Esophagus muscularis mucosa (tissue), 4 donors: ENCODE results near the gene KBTBD4. TPM values are rescaled to one million over a fixed set of nuclear protein-coding genes. Genes with fewer than 3 reads are reported as not detected.
A peak's percentile ranks its signal among the peaks of the same experiment; 100 is the strongest.
"Not testable (repeated sequence)": the region's sequence is repeated elsewhere in the genome, so short reads cannot be mapped to it uniquely, and the experiment has no call there.

Experiments
- DNase-seq: peaks from one replicate; pipeline ENCODE4 v3.0.0-alpha.2; 2017; ENCODE audit errors: extremely low spot score
- H3K27ac ChIP-seq, 4 donors: fragments of 200-600 bp; sonication (generic); replicated peaks in 1 of 4; 1 replicate in 3 of 4; 2 replicates in 1 of 4; pipeline ENCODE4 v1.5.1; 2016 to 2019; ENCODE audit warnings: mild to moderate bottlenecking in 1 of 4
- H3K27me3 ChIP-seq, 4 donors: fragments of 200-600 bp; sonication (generic); one replicate each; pipeline versions ENCODE4 v1.5.1 to v1.6.0; 2016 to 2019
- H3K36me3 ChIP-seq, 4 donors: fragments of 200-600 bp; sonication (generic); one replicate each; pipeline ENCODE4 v1.5.1; 2016 to 2019
- H3K4me1 ChIP-seq, 4 donors: fragments of 200-600 bp; sonication (generic); one replicate each; pipeline ENCODE4 v1.5.1; 2016 to 2019
- H3K4me3 ChIP-seq, 4 donors: fragments of 200-600 bp; sonication (generic); 1 replicate in 2 of 4; 2 replicates in 2 of 4; pipeline ENCODE4 v1.5.1; 2016 to 2019; ENCODE audit warnings: mild to moderate bottlenecking in 4 of 4, moderate library complexity in 1 of 4
- H3K9me3 ChIP-seq, 4 donors: fragments of 200-600 bp; sonication (generic); 1 replicate in 3 of 4; 2 replicates in 1 of 4; pipeline ENCODE4 v1.5.1; 2016 to 2019
- EP300 ChIP-seq: sonication (generic); formaldehyde crosslinking; IDR thresholded peaks from one replicate; pipeline ENCODE4 v1.6.1; 2017; ENCODE audit warnings: antibody characterized with exemption
- POLR2A ChIP-seq: fragments of 450-650 bp; IDR thresholded peaks from one replicate; pipeline ENCODE4 v1.6.1; 2017; ENCODE audit warnings: antibody characterized with exemption, moderate library complexity, mild to moderate bottlenecking, low read depth
- POLR2AphosphoS5 ChIP-seq, 2 donors: sonication (generic); formaldehyde crosslinking; IDR thresholded peaks; one replicate each; pipeline ENCODE4 v1.6.1; 2017; ENCODE audit warnings: antibody characterized with exemption in 2 of 2
- WGBS: methylation state at CpG from one replicate; pipeline ENCODE4 v1.1.5; 2018; 5-methylcytosine and 5-hydroxymethylcytosine counted together
- intact Hi-C: fragments of 100-400 bp; cut with DNase I; formaldehyde crosslinking; loops from one replicate; pipeline ENCODE4 v1.15.1; 2023
- total RNA-seq, 4 donors: library from RNA; depleted of rRNA; stranded (reverse); fragments of >200 nt; gene quantifications; one replicate each; pipeline versions ENCODE4 v1.1.0 to v1.2.1, GENCODE V29; 2016
- TF ChIP-seq, protein P1 (sequence below), 3 experiments: fragments of 200-600 bp in 2 of 3; fragments of 450-650 bp in 1 of 3; sonication (generic) in 2 of 3; IDR thresholded peaks; one replicate each; pipeline ENCODE4 v1.5.1; 2017 to 2019; ENCODE audit warnings: antibody characterized with exemption in 3 of 3, mild to moderate bottlenecking in 2 of 3, moderate library complexity in 1 of 3

The KBTBD4 gene
- total RNA-seq, 4 donors from 2014 or later = 18.7 to 31.2 (median 24.8) TPM

- no peak for DNase-seq
- Histone ChIP-seq H3K4me1 (peaks cover 62 to 99% (median 95%) of the 10 kb centered on the region in 4 donors), H3K27me3 (no peaks in the 10 kb centered on the region), H3K4me3 (no peak overlapping the region), H3K27ac (peak overlapping the region; percentile 50 to 75 (median 64)), H3K36me3 (peaks cover 0 to 12% (median 0%) of the 10 kb centered on the region in 4 donors), H3K9me3 (no peaks in the 10 kb centered on the region)
- intact Hi-C loops = no loop called here
- WGBS = 66% methylated on average over 2 of the region's 2 CpGs
- TF ChIP-seq POLR2A (no peak), EP300 (no peak), POLR2AphosphoS5 (IDR thresholded peaks at IDR 0.05) (no peak)
- TF ChIP-seq, protein P1, sequence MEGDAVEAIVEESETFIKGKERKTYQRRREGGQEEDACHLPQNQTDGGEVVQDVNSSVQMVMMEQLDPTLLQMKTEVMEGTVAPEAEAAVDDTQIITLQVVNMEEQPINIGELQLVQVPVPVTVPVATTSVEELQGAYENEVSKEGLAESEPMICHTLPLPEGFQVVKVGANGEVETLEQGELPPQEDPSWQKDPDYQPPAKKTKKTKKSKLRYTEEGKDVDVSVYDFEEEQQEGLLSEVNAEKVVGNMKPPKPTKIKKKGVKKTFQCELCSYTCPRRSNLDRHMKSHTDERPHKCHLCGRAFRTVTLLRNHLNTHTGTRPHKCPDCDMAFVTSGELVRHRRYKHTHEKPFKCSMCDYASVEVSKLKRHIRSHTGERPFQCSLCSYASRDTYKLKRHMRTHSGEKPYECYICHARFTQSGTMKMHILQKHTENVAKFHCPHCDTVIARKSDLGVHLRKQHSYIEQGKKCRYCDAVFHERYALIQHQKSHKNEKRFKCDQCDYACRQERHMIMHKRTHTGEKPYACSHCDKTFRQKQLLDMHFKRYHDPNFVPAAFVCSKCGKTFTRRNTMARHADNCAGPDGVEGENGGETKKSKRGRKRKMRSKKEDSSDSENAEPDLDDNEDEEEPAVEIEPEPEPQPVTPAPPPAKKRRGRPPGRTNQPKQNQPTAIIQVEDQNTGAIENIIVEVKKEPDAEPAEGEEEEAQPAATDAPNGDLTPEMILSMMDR (IDR thresholded peaks at IDR 0.05) = no peak
Observed at GRCh38 chr11:47533690-47534151, 45.0 kb downstream of the KBTBD4 start.

DNA sequence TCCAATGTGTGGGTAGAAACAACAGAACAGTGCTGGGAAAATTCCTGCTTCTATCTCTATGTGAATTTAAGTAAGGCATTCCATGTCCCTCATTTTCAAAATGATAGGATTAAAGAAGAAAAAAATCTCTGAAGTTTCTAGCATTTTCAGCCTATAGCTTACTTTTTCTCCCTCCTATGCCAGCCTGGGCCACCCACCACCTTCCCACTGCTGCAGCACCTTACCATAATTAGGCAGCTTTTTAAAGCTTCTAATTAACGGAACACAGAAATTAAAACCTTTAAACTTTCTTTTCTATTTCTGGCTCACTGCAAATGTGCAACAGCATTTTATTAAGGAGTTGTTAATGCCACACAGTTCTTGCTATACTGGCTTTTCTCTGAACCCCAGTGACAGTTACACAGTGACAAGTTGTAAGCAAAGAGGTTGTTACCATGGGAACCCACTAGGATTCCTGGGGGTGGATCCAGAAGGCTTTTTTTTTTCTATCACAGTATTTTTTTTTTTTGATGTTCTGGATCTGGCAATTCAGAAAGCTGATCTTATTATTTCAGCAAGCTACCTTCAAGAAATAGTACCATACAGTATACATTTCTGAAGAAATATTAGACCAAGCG, 46.1 kb downstream of the KBTBD4 start:
- Histone ChIP-seq H3K27ac (peak overlapping the region; percentile 50 to 75 (median 64)), H3K9me3 (no peaks in the 10 kb centered on the region), H3K4me3 (no peak overlapping the region), H3K27me3 (no peaks in the 10 kb centered on the region), H3K4me1 (peaks cover 56 to 97% (median 87%) of the 10 kb centered on the region in 4 donors), H3K36me3 (peaks cover 0 to 12% (median 0%) of the 10 kb centered on the region in 4 donors)
- no peak for DNase-seq
- 57% methylated on average over 2 of the region's 2 CpGs for WGBS
- intact Hi-C loops = no loop called here
- TF ChIP-seq, protein P1 (IDR thresholded peaks at IDR 0.05) = no peak
- TF ChIP-seq POLR2A = no peak
- no peak for TF ChIP-seq POLR2AphosphoS5 (IDR thresholded peaks at IDR 0.05)
- no peak for TF ChIP-seq EP300

DNA sequence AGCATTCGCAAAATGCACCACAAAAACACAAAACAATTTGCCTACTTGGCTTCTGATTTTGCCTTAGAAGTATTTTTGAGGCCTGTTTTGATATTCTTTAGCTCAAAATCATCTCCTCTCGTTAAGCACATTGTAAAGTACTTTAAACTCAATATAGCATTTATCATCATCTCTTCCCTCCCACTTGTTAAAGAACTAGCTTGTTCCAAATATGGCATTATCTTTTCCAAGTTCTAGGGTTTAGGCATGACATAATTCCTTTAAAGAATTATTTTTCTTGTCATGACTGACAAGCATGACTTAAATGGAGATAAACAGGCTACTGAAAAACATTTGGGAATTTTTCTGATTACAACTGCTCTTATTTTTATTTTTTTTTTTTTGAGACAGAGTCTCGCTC, 47.1 kb downstream of the KBTBD4 start:
- DNase-seq = no peak
- intact Hi-C loops = no loop called here
- 67% methylated on average over 3 of the region's 3 CpGs for WGBS
- Histone ChIP-seq H3K27ac (peak overlapping the region; percentile 16 to 75 (median 64)), H3K36me3 (peaks cover 0 to 12% (median 0%) of the 10 kb centered on the region in 4 donors), H3K27me3 (no peaks in the 10 kb centered on the region), H3K4me1 (peaks cover 54 to 97% (median 87%) of the 10 kb centered on the region in 4 donors), H3K4me3 (no peak overlapping the region), H3K9me3 (no peaks in the 10 kb centered on the region)
- no peak for TF ChIP-seq EP300
- no peak for TF ChIP-seq POLR2A
- TF ChIP-seq, protein P1 (IDR thresholded peaks at IDR 0.05) = no peak
- no peak for TF ChIP-seq POLR2AphosphoS5 (IDR thresholded peaks at IDR 0.05)

GRCh38 chr11:47530721-47531120, 48.0 kb downstream of the KBTBD4 start:
- Histone ChIP-seq H3K4me1 (peaks cover 47 to 97% (median 87%) of the 10 kb centered on the region in 4 donors), H3K27ac (peak overlapping the region; percentile 16 to 62 (median 30))
- intact Hi-C loops, H3K36me3 ChIP-seq, H3K9me3 ChIP-seq, H3K27me3 ChIP-seq, H3K4me3 ChIP-seq, DNase-seq: not testable (repeated sequence)
- WGBS = 96% methylated on average over 8 of the region's 9 CpGs

DNA sequence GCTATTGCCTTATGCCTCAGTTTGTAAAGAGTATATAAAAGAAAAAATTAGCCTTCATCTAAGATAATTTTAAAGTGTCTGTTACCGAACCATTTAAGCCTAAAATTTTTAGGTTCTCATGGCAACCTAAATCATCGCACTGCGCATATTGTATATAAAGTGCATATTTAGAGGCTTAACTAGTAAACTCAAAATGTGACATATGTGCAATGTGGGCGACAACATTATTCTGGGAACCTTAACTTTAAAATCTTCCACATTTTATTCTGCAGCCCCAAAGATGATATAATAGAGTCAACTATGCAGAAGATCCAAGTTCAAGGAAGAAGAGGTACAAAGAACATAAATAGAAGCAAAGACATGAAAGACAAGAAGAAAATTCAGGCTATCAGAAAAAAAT, 48.8 kb downstream of the KBTBD4 start:
- Histone ChIP-seq H3K36me3 (peaks cover 0 to 6% (median 0%) of the 10 kb centered on the region in 4 donors), H3K9me3 (no peaks in the 10 kb centered on the region), H3K4me1 (peaks cover 49 to 97% (median 87%) of the 10 kb centered on the region in 4 donors), H3K27me3 (no peaks in the 10 kb centered on the region), H3K27ac (peak overlapping the region in 3 of 4 donors; percentile 31 to 62 (median 53)), H3K4me3 (no peak overlapping the region)
- no peak for DNase-seq
- no peak for TF ChIP-seq POLR2AphosphoS5 (IDR thresholded peaks at IDR 0.05)
- TF ChIP-seq EP300 = no peak
- TF ChIP-seq, protein P1 (IDR thresholded peaks at IDR 0.05) = no peak
- no peak for TF ChIP-seq POLR2A
- 86% methylated on average over 4 of the region's 4 CpGs for whole genome bisulfite sequencing
- intact Hi-C loops = no loop called here
